ENCODE results near the gene CSNK1G2. TPM values are rescaled to one million over a fixed set of nuclear protein-coding genes. Genes with fewer than 3 reads are reported as not detected.

CSNK1G2 gene
- polyA plus RNA-seq, 2 of the 4 experiments (the other 2 are of a cell fraction): 15.5 to 42.0 TPM

DNA sequence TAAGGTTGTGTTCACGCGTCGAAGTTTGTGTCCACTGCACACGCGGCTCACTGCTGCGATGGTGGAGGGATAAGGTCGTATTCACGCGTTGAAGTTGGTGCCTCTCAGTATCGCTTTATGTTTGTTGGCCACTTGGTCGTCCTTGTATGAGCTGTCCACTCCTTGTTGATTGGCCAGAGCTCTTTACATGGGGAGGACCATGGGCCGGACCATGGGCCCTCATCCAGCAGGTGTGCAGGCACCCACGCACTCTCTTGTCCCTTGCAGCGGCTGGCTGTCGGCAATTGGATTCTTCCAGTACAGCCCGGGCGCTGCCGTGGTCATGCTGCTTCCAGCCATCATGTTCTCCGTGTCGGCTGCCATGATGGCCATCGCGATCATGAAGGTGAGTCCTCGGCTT is 18.2 kb upstream of the CSNK1G2 start:
- TF ChIP-seq HDAC2 (IDR thresholded peaks at IDR 0.05) (no peak), NR3C1 (IDR thresholded peaks at IDR 0.05) (no peak), HOXB5 (CRISPR knock-in tag; IDR thresholded peaks at IDR 0.05) (no peak), HOXA7 (CRISPR knock-in tag; IDR thresholded peaks at IDR 0.05) (no peak), PHF8 (IDR thresholded peaks at IDR 0.05; ENCODE audit: borderline replicate concordance, low read depth) (no peak), MAFK (IDR thresholded peaks at IDR 0.05; ENCODE audit: partially characterized antibody) (no peak), CBX2 (IDR thresholded peaks at IDR 0.05; ENCODE audit: borderline replicate concordance, low read depth) (no peak), KDM1A (IDR thresholded peaks at IDR 0.05; ENCODE audit: low read depth) (no peak), JUNB (IDR thresholded peaks at IDR 0.05) (no peak), ZC3H11A (IDR thresholded peaks at IDR 0.05) (no peak), RCOR1 (IDR thresholded peaks at IDR 0.05; ENCODE audit: low read depth, low read length) (no peak), MYC (IDR thresholded peaks at IDR 0.05; ENCODE audit: borderline replicate concordance, low read length) (no peak)
- no peak for DNase-seq (ENCODE audit: low read depth in 1 of 2, low spot score in 1 of 2)
- 93% methylated on average over 22 of the region's 23 CpGs for WGBS (ENCODE audit: missing lambda C conversion rate)
- no peak for ATAC-seq
- Histone ChIP-seq H3K4me1 (no peaks in the 10 kb centered on the region), H3K4me2 (no peak overlapping the region), H3K9me3 (no peaks in the 10 kb centered on the region), H3K27ac (no peak overlapping the region), H3K4me3 (no peak overlapping the region)
- FAIRE-seq: no peak
- CTCF ChIA-PET: interaction anchor here (2.5 kb wide), 1 partner anchor 13 kb away, joined by 6 read pairs; no protein-coding TSS in a partner anchor
- POLR2A ChIA-PET: no interaction called here

DNA sequence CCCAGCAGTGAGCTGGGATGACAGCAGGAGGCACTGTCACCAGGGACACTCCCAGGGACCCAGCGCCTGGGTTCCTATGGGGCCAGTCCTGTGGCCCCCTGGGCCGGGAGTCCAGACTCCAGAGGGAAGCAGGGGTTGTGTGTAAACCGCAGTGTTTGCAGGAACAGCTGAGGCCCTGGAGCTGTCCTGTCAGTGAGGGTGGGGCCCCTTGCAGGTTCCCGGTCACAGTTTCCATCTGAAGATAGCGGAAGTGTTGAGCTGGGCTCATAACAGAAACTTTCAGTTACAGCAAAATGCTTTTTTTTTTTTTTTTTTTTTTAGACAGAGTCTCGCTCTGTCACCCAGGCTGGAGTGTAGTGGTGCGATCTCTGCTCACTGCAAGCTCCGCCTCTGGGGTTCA is 17.7 kb upstream of the CSNK1G2 start:
- 91% methylated on average over 5 of the region's 8 CpGs for WGBS (ENCODE audit: missing lambda C conversion rate)
- ATAC-seq: no peak
- TF ChIP-seq CBX8 (IDR thresholded peaks at IDR 0.05) (no peak), RFX5 (IDR thresholded peaks at IDR 0.05) (no peak), HOXB13 (CRISPR knock-in tag; IDR thresholded peaks at IDR 0.05; ENCODE audit: low read depth) (no peak), JUNB (IDR thresholded peaks at IDR 0.05) (no peak), MAZ (IDR thresholded peaks at IDR 0.05; ENCODE audit: borderline replicate concordance, low read depth, low read length) (no peak), CHD4 (IDR thresholded peaks at IDR 0.05; ENCODE audit: borderline replicate concordance) (no peak), CEBPB (IDR thresholded peaks at IDR 0.05) (no peak), MYC (IDR thresholded peaks at IDR 0.05; ENCODE audit: borderline replicate concordance, low read length) (no peak), BHLHE40 (IDR thresholded peaks at IDR 0.05; ENCODE audit: low read depth, low read length) (no peak), JUN (IDR thresholded peaks at IDR 0.05) (no peak), FOSL2 (IDR thresholded peaks at IDR 0.05) (no peak), FOSL2 (CRISPR knock-in tag; IDR thresholded peaks at IDR 0.05) (no peak), ZNF302 (CRISPR knock-in tag; IDR thresholded peaks at IDR 0.05) (no peak), POLR2A (IDR thresholded peaks at IDR 0.05; ENCODE audit: low read length) (no peak), HOXA7 (CRISPR knock-in tag; IDR thresholded peaks at IDR 0.05) (no peak), RNF2 (IDR thresholded peaks at IDR 0.05; ENCODE audit: borderline replicate concordance, low read depth) (no peak), NFE2L2 (conservative IDR thresholded peaks at IDR 0.05; ENCODE audit: low read length) (no peak), MAFK (IDR thresholded peaks at IDR 0.05; ENCODE audit: partially characterized antibody) (no peak)
- TF ChIP-seq, protein P1, sequence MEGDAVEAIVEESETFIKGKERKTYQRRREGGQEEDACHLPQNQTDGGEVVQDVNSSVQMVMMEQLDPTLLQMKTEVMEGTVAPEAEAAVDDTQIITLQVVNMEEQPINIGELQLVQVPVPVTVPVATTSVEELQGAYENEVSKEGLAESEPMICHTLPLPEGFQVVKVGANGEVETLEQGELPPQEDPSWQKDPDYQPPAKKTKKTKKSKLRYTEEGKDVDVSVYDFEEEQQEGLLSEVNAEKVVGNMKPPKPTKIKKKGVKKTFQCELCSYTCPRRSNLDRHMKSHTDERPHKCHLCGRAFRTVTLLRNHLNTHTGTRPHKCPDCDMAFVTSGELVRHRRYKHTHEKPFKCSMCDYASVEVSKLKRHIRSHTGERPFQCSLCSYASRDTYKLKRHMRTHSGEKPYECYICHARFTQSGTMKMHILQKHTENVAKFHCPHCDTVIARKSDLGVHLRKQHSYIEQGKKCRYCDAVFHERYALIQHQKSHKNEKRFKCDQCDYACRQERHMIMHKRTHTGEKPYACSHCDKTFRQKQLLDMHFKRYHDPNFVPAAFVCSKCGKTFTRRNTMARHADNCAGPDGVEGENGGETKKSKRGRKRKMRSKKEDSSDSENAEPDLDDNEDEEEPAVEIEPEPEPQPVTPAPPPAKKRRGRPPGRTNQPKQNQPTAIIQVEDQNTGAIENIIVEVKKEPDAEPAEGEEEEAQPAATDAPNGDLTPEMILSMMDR (IDR thresholded peaks at IDR 0.05): no peak
- TF ChIP-seq, protein P2, sequence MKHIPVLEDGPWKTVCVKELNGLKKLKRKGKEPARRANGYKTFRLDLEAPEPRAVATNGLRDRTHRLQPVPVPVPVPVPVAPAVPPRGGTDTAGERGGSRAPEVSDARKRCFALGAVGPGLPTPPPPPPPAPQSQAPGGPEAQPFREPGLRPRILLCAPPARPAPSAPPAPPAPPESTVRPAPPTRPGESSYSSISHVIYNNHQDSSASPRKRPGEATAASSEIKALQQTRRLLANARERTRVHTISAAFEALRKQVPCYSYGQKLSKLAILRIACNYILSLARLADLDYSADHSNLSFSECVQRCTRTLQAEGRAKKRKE (CRISPR knock-in tag; IDR thresholded peaks at IDR 0.05; ENCODE audit: low read depth): no peak
- TF ChIP-seq, protein P3, sequence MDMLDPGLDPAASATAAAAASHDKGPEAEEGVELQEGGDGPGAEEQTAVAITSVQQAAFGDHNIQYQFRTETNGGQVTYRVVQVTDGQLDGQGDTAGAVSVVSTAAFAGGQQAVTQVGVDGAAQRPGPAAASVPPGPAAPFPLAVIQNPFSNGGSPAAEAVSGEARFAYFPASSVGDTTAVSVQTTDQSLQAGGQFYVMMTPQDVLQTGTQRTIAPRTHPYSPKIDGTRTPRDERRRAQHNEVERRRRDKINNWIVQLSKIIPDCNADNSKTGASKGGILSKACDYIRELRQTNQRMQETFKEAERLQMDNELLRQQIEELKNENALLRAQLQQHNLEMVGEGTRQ (IDR thresholded peaks at IDR 0.05): no peak

More for the DNA sequence above, 17.7 kb upstream of the CSNK1G2 start:
- ChIA-PET CTCF (interaction anchor here (2.5 kb wide), 1 partner anchor 13 kb away, joined by 6 read pairs; no protein-coding TSS in a partner anchor), POLR2A (no interaction called here)
- no peak for FAIRE-seq
- no peak overlapping the region for H3K27ac ChIP-seq
- no peak overlapping the region for H3K4me2 ChIP-seq
- H3K4me1 ChIP-seq: no peaks in the 10 kb centered on the region
- DNase-seq (ENCODE audit: low read depth in 1 of 2, low spot score in 1 of 2): no peak
- H3K4me3 ChIP-seq: no peak overlapping the region
- H3K9me3 ChIP-seq: no peaks in the 10 kb centered on the region

Measured in A549 (cell line).